AML-193 (cell line): ENCODE data around the gene CPT1B.
"Not testable (repeated sequence)": the region's sequence is repeated elsewhere in the genome, so short reads cannot be mapped to it uniquely, and the experiment has no call there.

Experiments used
- DNase-seq, 2 experiments: peaks; one replicate each; lab custom pipeline; 2025; lab: John Stamatoyannopoulos, UW

CPT1B gene

DNA sequence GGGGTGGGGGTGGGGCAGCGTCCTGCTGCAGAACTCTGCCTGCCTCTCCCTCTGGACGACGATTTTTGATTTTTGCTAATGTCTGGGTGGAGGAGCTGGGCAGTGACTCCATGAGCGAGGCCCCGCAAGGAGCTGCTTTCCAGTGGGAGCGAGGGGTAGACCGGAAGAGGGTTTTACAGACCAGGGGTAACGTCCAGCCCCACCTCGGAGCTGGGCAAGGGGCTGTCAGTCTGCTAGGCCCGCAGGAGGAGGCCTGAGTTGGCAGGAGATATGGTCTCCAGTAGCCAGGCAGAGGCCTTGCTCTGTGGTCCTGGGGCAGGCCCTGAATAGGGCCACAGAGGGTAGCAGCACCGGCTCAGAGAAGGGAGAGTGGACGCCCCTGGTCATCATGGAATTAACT, 31.4 kb upstream of the CPT1B start:
- no peak for DNase-seq

- no peak for DNase-seq
Observed at GRCh38 chr22:50608996-50609395, 30.8 kb upstream of the CPT1B start.

- DNase-seq = not testable (repeated sequence)
Observed at GRCh38 chr22:50608058-50608840, 30.0 kb upstream of the CPT1B start.

DNA sequence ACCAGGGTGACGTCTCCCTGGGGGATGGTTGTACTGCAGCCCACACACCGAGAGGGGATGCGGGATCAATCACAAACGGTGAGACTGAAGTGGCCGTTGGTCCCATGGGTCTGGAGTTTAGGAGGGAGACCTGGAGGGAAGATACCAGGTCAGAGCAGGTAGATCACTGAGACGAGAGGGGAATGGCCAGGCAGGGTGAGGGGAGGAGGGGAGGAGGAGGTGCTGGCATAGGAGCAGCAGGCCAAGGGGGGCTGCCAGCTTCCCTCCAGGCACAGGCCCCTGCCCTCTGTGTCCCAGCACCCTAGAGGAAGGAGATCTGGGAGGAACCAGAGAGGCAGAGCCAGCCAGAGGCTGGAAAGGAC, 29.4 kb upstream of the CPT1B start:
- no peak for DNase-seq

DNA sequence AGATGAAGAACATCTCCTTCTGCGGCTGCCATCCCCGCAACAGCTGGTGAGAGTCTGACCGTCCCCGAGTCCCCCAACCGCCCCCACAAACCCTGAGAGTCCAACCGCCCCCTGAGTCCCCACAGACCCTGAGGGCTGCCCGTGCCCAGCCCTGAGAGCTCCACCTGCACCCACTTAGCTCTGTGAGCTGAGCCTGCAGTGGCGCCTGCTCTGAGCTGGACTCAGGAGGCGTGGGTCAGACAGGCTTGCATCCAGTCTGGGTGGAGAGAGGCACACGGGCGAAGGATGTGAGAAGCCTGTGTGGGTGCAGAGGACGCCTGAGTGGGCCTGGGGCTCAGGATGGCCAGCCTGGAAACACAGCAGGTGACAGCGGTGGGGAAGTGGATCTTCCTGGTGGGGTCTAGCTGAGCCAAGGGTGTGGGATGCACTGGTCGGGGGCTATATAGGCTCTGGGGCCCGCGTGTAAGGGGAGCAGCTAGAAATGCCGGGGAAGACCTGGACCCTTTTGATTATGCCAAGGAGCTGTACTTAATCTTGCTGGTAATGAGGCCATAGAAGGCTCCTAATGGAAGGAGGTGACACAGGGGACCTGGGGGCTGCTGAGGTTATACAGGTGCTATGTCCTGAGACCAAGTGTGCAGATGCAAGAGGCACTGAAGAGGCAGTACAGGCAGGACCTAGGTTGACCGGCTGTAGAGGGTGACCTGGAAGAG, 28.9 kb upstream of the CPT1B start:
- no peak for DNase-seq

- no peak for DNase-seq
Observed at GRCh38 chr22:50606165-50606945, 28.1 kb upstream of the CPT1B start.

DNA sequence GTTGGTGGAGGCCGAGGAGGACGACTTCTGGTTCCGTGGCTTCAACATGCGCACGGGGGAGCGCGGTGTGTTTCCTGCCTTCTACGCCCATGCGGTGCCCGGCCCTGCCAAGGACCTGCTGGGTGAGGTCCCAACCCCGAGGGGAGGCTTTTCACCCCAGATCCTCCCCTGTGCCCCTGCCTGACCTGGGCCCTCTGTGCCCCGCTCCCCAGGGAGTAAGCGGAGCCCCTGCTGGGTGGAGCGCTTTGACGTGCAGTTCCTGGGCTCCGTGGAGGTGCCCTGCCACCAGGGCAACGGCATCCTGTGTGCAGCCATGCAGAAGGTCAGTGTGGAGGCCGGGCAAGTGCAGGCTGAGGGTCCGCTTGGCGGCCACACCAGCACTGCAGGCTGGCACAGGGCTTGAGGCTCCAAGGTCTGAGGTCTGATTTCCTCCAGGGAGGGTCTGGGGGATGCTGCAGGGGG, 27.4 kb upstream of the CPT1B start:
- no peak for DNase-seq

GRCh38 chr22:50605002-50605612, 26.9 kb upstream of the CPT1B start:
- no peak for DNase-seq

GRCh38 chr22:50604256-50605001, 26.2 kb upstream of the CPT1B start:
- no peak for DNase-seq

DNA sequence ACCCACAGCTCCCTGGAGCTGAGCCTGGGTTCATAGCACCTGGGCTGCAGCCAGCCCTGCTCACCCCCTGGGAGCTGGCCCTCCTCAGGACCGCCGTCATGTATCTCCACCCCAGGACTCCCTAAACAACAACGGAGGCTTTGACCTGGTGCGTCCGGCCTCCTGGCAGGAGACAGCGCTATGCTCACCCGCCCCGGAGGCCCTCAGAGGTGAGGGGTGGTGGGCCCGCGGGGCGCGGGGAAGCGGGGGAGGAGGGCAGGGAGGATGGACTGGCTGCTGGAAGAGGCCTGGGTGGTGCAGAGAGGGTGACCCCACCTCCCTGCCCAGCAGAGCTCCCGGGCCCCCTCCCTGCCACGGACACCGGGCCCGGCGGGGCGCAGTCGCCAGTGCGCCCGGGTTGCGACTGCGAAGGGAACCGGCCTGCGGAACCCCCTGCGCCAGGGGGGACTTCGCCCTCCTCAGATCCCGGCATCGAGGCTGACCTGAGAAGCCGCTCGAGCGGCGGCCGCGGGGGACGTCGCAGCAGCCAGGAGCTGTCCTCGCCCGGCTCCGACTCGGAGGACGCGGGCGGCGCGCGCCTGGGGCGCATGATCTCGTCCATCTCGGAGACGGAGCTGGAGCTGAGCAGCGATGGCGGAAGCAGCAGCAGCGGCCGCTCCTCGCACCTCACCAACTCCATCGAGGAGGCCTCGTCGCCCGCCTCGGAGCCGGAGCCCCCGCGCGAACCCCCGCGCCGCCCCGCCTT, 25.5 kb upstream of the CPT1B start:
- DNase-seq = no peak

- no peak for DNase-seq
Observed at GRCh38 chr22:50602338-50602700, 24.1 kb upstream of the CPT1B start.

GRCh38 chr22:50601669-50602337, 23.6 kb upstream of the CPT1B start:
- DNase-seq = no peak

- no peak for DNase-seq
Observed at GRCh38 chr22:50600967-50601668, 22.9 kb upstream of the CPT1B start.

DNA sequence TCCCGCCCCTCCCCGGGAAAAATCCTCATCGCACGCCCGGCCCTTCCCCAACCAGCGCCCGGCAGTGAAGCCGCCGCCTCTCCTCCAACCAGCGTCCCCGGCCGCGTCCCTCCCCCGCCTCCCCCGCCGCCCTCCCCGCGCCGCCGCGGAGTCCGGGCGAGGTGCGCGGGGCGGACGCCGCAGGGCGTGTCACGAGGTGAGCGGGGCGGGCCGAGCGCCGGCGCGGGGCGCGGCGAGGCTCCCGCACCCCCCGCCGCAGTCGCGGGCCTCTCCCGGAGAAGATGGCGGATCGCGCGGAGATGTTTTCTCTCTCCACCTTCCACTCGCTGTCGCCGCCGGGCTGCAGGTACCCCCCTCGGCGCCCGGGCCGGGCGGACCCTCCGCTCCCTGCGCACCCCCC, 22.3 kb upstream of the CPT1B start, which contains the start of gene MAPK8IP2:
MAPK8IP2 (plus strand) TSS at position 256 of the 400 bp plus-strand sequence; CDS start at position 282, 26 bp downstream.
- DNase-seq = no peak

GRCh38 chr22:50599816-50600455, 21.7 kb upstream of the CPT1B start:
- DNase-seq = no peak

DNA sequence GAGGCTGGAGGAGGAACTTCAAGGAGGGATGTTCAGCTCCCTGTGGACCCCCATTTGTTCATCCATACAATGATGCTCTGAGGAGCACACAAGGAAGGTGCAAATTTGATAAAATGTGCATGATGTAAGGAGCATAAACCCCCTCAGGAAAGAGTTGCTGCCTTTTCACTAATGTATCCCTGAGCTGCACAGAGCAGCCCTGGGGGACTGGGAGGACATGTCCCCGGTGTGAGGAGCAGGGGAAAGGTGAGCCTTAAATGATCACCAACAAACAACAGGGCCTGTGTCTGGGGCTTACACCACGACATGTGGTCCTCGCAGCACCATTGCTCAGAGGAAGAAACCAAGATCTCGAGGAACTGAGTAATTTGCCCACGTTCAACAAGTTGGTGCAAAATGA, 18.9 kb upstream of the CPT1B start:
- no peak for DNase-seq

DNA sequence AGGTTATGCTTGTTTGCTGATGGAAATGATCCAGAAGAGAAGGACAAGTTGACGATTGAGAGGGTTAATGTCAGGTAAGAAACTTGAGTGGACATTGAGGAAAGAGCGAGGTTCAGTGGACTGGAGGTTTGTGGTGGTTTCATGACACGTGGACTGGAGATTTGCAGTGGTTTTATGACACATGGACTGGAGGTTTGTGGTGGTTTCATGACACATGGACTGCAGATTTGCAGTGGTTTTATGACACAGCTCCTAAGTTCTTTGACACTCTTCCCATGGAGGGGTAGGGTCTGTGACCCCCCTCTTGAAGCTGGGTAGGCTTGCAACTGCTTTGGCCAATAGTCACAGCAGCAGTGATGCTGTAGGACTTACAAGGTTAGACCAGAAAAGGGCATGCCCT, 17.0 kb upstream of the CPT1B start:
- no peak for DNase-seq

- DNase-seq = no peak
Observed at GRCh38 chr22:50587407-50587806, 9.2 kb upstream of the CPT1B start.

DNA sequence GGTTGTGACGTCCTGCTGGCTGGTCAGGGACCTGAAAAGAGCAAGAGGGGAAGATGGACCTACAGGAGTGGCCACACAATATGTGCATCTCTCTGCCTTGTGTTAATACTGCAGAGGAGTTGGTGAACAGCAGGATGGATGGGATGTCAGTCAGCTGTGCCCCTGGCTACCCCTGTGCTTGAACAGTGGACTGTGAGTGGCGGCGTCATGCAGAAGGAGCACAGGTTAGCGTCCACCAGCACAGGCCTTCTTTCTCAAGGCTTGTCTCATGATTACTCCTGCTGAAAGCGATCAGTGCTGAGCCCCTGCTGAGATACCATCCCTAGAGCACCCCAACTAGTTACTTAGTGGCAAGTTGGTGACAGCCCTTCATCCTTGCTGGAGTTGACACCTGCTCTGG, 8.2 kb upstream of the CPT1B start:
- no peak for DNase-seq
